ENCODE measurements around the gene WWC2. TPM values are rescaled to one million over a fixed set of nuclear protein-coding genes. Genes with fewer than 3 reads are reported as not detected.

WWC2 gene
- total RNA-seq, 1 experiment from 2014 or later, result 39.1 TPM

DNA sequence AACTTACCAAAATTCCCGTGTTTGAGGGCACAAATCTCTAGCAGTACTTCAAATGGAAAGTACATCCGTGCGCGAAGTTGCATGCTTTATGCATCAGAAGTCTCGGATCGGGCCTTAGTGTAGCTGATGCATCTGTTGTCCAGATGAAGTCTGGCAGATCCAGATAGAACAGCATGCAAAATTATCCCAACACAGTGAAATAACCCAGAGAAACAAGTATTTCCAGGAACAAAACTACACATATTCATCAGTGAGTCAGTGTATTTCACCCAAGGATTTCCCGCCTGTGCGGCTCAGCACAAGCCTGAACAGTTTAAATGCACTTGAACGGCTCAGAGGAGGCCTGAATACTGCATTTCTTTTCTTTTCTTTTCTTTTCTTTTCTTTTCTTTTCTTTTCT lies 250.6 kb downstream of the WWC2 start (continued):
- TF ChIP-seq YY1 (IDR thresholded peaks at IDR 0.05; ENCODE audit: extremely low read depth, insufficient replicate concordance, low read depth, low read length) (no peak), EGR1 (IDR thresholded peaks at IDR 0.05; ENCODE audit: low read depth) (no peak), EZH2 (IDR thresholded peaks at IDR 0.05) (no peak)
- TF ChIP-seq, protein P1, sequence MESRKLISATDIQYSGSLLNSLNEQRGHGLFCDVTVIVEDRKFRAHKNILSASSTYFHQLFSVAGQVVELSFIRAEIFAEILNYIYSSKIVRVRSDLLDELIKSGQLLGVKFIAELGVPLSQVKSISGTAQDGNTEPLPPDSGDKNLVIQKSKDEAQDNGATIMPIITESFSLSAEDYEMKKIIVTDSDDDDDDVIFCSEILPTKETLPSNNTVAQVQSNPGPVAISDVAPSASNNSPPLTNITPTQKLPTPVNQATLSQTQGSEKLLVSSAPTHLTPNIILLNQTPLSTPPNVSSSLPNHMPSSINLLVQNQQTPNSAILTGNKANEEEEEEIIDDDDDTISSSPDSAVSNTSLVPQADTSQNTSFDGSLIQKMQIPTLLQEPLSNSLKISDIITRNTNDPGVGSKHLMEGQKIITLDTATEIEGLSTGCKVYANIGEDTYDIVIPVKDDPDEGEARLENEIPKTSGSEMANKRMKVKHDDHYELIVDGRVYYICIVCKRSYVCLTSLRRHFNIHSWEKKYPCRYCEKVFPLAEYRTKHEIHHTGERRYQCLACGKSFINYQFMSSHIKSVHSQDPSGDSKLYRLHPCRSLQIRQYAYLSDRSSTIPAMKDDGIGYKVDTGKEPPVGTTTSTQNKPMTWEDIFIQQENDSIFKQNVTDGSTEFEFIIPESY (IDR thresholded peaks at IDR 0.05; ENCODE audit: extremely low read depth, insufficient replicate concordance, low read length), result no peak
- TF ChIP-seq, protein P2, sequence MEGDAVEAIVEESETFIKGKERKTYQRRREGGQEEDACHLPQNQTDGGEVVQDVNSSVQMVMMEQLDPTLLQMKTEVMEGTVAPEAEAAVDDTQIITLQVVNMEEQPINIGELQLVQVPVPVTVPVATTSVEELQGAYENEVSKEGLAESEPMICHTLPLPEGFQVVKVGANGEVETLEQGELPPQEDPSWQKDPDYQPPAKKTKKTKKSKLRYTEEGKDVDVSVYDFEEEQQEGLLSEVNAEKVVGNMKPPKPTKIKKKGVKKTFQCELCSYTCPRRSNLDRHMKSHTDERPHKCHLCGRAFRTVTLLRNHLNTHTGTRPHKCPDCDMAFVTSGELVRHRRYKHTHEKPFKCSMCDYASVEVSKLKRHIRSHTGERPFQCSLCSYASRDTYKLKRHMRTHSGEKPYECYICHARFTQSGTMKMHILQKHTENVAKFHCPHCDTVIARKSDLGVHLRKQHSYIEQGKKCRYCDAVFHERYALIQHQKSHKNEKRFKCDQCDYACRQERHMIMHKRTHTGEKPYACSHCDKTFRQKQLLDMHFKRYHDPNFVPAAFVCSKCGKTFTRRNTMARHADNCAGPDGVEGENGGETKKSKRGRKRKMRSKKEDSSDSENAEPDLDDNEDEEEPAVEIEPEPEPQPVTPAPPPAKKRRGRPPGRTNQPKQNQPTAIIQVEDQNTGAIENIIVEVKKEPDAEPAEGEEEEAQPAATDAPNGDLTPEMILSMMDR (IDR thresholded peaks at IDR 0.05 in 2 of 3, conservative IDR thresholded peaks at IDR 0.05 in 1 of 3; ENCODE audit: borderline replicate concordance in 1 of 3, insufficient read depth in 1 of 3, low read depth in 2 of 3, low read length in 2 of 3), result no peak

DNA sequence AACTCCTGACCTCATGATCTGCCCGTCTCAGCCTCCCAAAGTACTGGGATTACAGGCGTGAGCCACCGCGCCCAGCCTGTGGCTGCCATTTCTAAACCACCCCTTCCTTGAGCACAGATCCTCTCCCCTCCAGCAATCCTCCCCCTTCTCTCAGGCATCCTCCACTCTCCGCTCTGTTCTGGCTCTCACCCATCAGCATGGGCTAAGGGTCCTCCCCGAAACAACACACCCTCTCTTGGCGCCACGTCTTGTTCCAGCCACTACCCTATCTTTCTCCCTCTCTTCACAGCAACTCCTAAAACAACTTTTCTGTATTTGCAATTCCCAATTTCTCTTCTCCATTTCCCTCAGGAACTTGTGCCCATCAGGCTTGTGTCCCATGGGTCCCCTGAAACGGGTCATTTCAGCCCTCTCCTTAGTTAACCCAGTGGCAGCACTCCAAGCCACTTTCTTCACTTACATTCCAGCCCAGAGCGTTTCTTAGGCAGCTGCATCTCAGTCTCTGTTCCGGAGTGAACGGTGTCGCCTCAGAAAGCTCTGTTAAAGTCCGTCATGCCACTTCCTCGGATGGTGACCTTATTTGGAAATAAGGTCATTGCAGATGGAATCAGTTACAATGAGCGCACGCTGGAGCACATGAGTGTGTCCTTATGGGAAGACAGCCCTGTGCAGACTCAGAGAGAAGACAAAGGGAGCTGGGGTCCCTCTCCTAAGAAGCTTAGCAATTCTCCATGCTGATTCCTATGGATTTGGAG lies 251.4 kb downstream of the WWC2 start:
- Histone ChIP-seq H3K4me3 (replicated peaks in 1 of 2; ENCODE audit: low read depth in 1 of 2, low read length in 2 of 2) (no peak overlapping the region), H3K4me2 (ENCODE audit: low read length) (no peak overlapping the region), H2AFZ (ENCODE audit: low read depth, low read length, poor library complexity, severe bottlenecking) (no peak overlapping the region), H3K9me3 (ENCODE audit: control insufficient read depth in 1 of 2, insufficient read depth in 1 of 2, low read depth in 1 of 2, low read length in 2 of 2) (no peaks in the 10 kb centered on the region), H3K9me2 (ENCODE audit: insufficient read depth) (no peaks in the 10 kb centered on the region), H3K27ac (ENCODE audit: low read depth, low read length) (no peak overlapping the region), H3K9ac (ENCODE audit: low read length) (no peak overlapping the region), H3K27me3 (ENCODE audit: insufficient read depth, low read length) (no peaks in the 10 kb centered on the region), H4K20me1 (ENCODE audit: insufficient read depth) (no peaks in the 10 kb centered on the region), H3K36me3 (ENCODE audit: control insufficient read depth in 1 of 2, insufficient read depth in 2 of 2, low read length in 2 of 2) (no peaks in the 10 kb centered on the region), H3K79me2 (ENCODE audit: insufficient read depth, low read length) (no peaks in the 10 kb centered on the region), H3K4me1 (ENCODE audit: control insufficient read depth in 1 of 2, insufficient read depth in 2 of 2, low read length in 2 of 2) (peaks cover 0 to 12% of the 10 kb centered on the region in 2 experiments; a peak in 1 of 4 replicates)
- ChIA-PET POLR2A (no interaction called here), RAD21 (ENCODE audit: low non-redundant PET in 1 of 2, low total read pairs in 2 of 2, uncharacterized antibody in 2 of 2, unreplicated experiment in 2 of 2) (no interaction called here), CTCF (no interaction called here)
- TF ChIP-seq EZH2phosphoT487 (IDR thresholded peaks at IDR 0.05; ENCODE audit: borderline replicate concordance), result no peak
- TF ChIP-seq, protein P3, sequence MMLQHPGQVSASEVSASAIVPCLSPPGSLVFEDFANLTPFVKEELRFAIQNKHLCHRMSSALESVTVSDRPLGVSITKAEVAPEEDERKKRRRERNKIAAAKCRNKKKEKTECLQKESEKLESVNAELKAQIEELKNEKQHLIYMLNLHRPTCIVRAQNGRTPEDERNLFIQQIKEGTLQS (IDR thresholded peaks at IDR 0.05), result no peak
- no peak for TF ChIP-seq TCF7L2 (IDR thresholded peaks at IDR 0.05; ENCODE audit: borderline replicate concordance, extremely low read depth, insufficient read depth, insufficient read length)
- no peak for TF ChIP-seq YY1 (IDR thresholded peaks at IDR 0.05; ENCODE audit: extremely low read depth, insufficient replicate concordance, low read depth, low read length)
- no peak for TF ChIP-seq ZFX (IDR thresholded peaks at IDR 0.05)
- TF ChIP-seq POLR2AphosphoS5 (IDR thresholded peaks at IDR 0.05; ENCODE audit: low read depth, low read length), result no peak
- no peak for TF ChIP-seq FOSL1 (IDR thresholded peaks at IDR 0.05; ENCODE audit: low read depth)
- no peak for TF ChIP-seq JUND (IDR thresholded peaks at IDR 0.05)
- TF ChIP-seq POLR2A (IDR thresholded peaks at IDR 0.05; ENCODE audit: borderline replicate concordance, extremely low read depth, insufficient read depth, insufficient read length), result no peak
- TF ChIP-seq, protein P4, sequence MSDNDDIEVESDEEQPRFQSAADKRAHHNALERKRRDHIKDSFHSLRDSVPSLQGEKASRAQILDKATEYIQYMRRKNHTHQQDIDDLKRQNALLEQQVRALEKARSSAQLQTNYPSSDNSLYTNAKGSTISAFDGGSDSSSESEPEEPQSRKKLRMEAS (IDR thresholded peaks at IDR 0.05), result no peak
- TF ChIP-seq CBX3 (IDR thresholded peaks at IDR 0.05; ENCODE audit: low read depth), result no peak
- TF ChIP-seq ELF1 (IDR thresholded peaks at IDR 0.05; ENCODE audit: borderline replicate concordance, low read depth), result no peak
- TF ChIP-seq, protein P2 (IDR thresholded peaks at IDR 0.05 in 2 of 3, conservative IDR thresholded peaks at IDR 0.05 in 1 of 3; ENCODE audit: borderline replicate concordance in 1 of 3, insufficient read depth in 1 of 3, low read depth in 2 of 3, low read length in 2 of 3), result no peak
- no TSS peak for BruUV-seq (replicated peaks)
- ATAC-seq (no peak), DNase-seq (ENCODE audit: low read depth, low spot score) (no peak)
- intact Hi-C loops (cut with micrococcal nuclease), result no loop called here
